HepG2 (cell line): ENCODE results near the gene MAP3K8. TPM values are rescaled to one million over a fixed set of nuclear protein-coding genes. Genes with fewer than 3 reads are reported as not detected.

Experiments used
- ATF4 ChIP-seq, 2 experiments: fragments of 450-650 bp in 1 of 2; sonication (generic) in 1 of 2; formaldehyde crosslinking; IDR thresholded peaks; 2 replicates each; pipeline versions ENCODE4 v1.5.0 to v1.8.0; 2020 to 2022; ENCODE audit warnings: mild to moderate bottlenecking in 1 of 2, missing genetic modification reagents in 1 of 2
- CBX5 ChIP-seq: sonication (generic); formaldehyde crosslinking; IDR thresholded peaks from 2 replicates; pipeline ENCODE4 v1.4.0; 2020; ENCODE audit warnings: missing genetic modification reagents, borderline replicate concordance
- GATAD2A ChIP-seq: IDR thresholded peaks from 2 replicates; pipeline ENCODE4 v1.6.1; 2016
- HIC2 ChIP-seq: sonication (generic); formaldehyde crosslinking; IDR thresholded peaks from 2 replicates; pipeline ENCODE4 v1.9.0; 2022; ENCODE audit warnings: low read depth, missing genetic modification reagents
- HIVEP1 ChIP-seq: sonication (generic); formaldehyde crosslinking; IDR thresholded peaks from 2 replicates; pipeline ENCODE4 v1.4.0; 2020; ENCODE audit warnings: mild to moderate bottlenecking, missing genetic modification reagents
- PPARG ChIP-seq: conservative IDR thresholded peaks from 2 replicates; pipeline ENCODE4 v1.6.1; 2016; ENCODE audit warnings: missing biosample characterization, missing genetic modification reagents
- SRSF1 ChIP-seq: fragments of 200-400 bp; formaldehyde crosslinking; optimal IDR thresholded peaks from 2 replicates; pipeline ENCODE3; 2017; ENCODE audit warnings: mild to moderate bottlenecking, low read depth, low read length, moderate library complexity
- TCF7 ChIP-seq: sonication (generic); IDR thresholded peaks from 2 replicates; pipeline ENCODE4 v1.6.1; 2016; ENCODE audit warnings: antibody characterized with exemption, low read depth
- TFDP1 ChIP-seq: IDR thresholded peaks from 2 replicates; pipeline ENCODE4 v1.6.1; 2016; ENCODE audit warnings: missing compliant biosample characterization, missing genetic modification reagents, borderline replicate concordance
- TGIF2 ChIP-seq: IDR thresholded peaks from 2 replicates; pipeline ENCODE4 v1.6.1; 2016; ENCODE audit warnings: control low read depth, missing compliant biosample characterization
- TIGD3 ChIP-seq: sonication (generic); formaldehyde crosslinking; IDR thresholded peaks from 2 replicates; pipeline ENCODE4 v1.5.1; 2020; ENCODE audit warnings: mild to moderate bottlenecking, missing genetic modification reagents, borderline replicate concordance
- UBTF ChIP-seq: sonication (generic); formaldehyde crosslinking; IDR thresholded peaks from 2 replicates; pipeline ENCODE4 v1.4.0; 2020; ENCODE audit warnings: mild to moderate bottlenecking, missing genetic modification reagents
- ZBED4 ChIP-seq: sonication (generic); formaldehyde crosslinking; IDR thresholded peaks from 2 replicates; pipeline ENCODE4 v1.4.0; 2020; ENCODE audit warnings: missing genetic modification reagents, borderline replicate concordance
- ZFP41 ChIP-seq: sonication (generic); formaldehyde crosslinking; IDR thresholded peaks from 2 replicates; pipeline ENCODE4 v1.4.0; 2020; ENCODE audit warnings: mild to moderate bottlenecking, missing genetic modification reagents, borderline replicate concordance
- ZMYM3 ChIP-seq: sonication (generic); formaldehyde crosslinking; IDR thresholded peaks from 2 replicates; pipeline ENCODE4 v1.5.1; 2020; ENCODE audit warnings: mild to moderate bottlenecking, missing genetic modification reagents
- ZNF282 ChIP-seq: fragments of 450-650 bp; IDR thresholded peaks from 2 replicates; pipeline ENCODE4 v1.6.1; 2018; ENCODE audit not compliant: partially characterized antibody
- polyA plus RNA-seq, 8 experiments: library from polyadenylated mRNA; depleted of rRNA in 3 of 8; stranded (reverse) in 7 of 8; unstranded in 1 of 8; fragments of >200 nt; fragmentation: Illumina TruSeq in 4 of 8; extraction: Trizol in 4 of 8; gene quantifications; 2 replicates each; pipeline versions ENCODE4 v1.2.1 to v1.2.3, GENCODE V29; 2011 to 2016; ENCODE audit warnings: low read depth in 4 of 8, missing spikeins in 1 of 8, mixed read lengths in 1 of 8; ENCODE audit not compliant: insufficient read depth in 1 of 8
- total RNA-seq, 5 experiments: library from RNA; depleted of rRNA; stranded (reverse); fragments of >200 nt; fragmentation: Illumina TruSeq; extraction: Trizol; gene quantifications; 2 replicates each; pipeline ENCODE4 v1.2.3, GENCODE V29; 2016; ENCODE audit warnings: low read depth in 1 of 5

The MAP3K8 gene
- total and polyA plus RNA-seq, 2 of the 13 experiments (the other 11 are each of a cell fraction or from before 2014, with no cell fraction given) = 19.3 to 37.9 TPM

GRCh38 chr10:30503700-30504266, 69.8 kb downstream of the MAP3K8 start (continued):
- TF ChIP-seq UBTF (CRISPR knock-in tag) = 0 out of 2 replicates have a peak, but pooled peaks have one; percentile 21
- TF ChIP-seq ZFP41 = no peak
- no peak for TF ChIP-seq TGIF2 (CRISPR knock-in tag)
- peak in 1 of 2 experiments; percentile 82; a peak in 2 of 4 replicates for TF ChIP-seq ATF4 (CRISPR knock-in tag; IDR thresholded peaks at IDR 0.05)
- no peak for TF ChIP-seq HIVEP1
- TF ChIP-seq TIGD3 = no peak
- TF ChIP-seq ZMYM3 = no peak
- no peak for TF ChIP-seq HIC2 (CRISPR knock-in tag)
- no peak; the same call in 1 of the 2 replicates for TF ChIP-seq TCF7
- no peak for TF ChIP-seq ZNF282
- TF ChIP-seq ZBED4 (CRISPR knock-in tag) = no peak
- TF ChIP-seq TFDP1 (CRISPR knock-in tag) = no peak
- no peak for TF ChIP-seq PPARG (CRISPR knock-in tag)
- TF ChIP-seq GATAD2A (CRISPR knock-in tag) = peak; percentile 58; the same call in 1 of the 2 replicates
- no peak; the same call in 1 of the 2 replicates for TF ChIP-seq CBX5 (CRISPR knock-in tag)
- TF ChIP-seq SRSF1 = no peak
